ENCODE measurements around the gene PGGHG.

DNA sequence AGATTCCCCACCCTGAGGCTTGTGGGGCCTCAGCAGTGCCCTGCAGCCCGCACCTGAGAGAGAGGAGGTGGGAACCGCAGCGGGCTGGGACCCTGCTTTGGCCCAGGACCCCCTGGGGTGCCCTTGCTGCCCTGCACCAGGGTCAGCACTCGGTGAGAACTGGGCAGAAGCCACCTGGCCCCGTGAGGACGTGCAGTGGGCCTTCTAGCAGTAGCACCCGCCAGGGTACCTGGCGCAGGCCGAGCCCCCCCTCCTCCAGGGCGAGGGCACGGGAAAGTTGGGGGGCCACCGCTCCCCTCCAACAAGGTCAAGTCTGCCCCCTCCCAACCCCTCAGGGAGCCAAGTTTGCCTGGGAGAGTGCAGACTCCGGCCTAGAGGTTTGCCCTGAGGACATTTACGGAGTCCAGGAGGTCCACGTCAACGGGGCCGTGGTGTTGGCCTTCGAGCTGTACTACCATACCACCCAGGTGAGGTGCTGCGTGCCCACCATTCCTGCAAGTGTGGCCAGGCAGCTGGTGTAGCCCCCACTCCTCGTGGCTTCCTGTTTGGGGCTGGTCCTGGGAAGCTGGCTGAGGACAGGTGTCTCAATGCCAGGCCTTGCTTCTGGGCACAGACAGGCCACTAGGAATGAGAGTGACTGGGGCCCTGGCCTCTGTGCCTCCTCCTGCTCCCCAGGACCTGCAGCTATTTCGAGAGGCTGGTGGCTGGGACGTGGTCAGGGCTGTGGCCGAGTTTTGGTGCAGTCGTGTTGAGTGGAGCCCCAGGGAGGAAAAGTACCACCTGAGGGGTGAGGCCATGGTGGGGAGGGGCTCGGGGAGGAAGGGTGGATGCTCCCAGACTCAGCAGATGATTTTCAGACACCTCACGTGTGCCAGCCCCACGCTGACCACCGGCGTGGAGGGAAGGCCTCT is 3.5 kb downstream of the PGGHG start:
- TF ChIP-seq CTCF (optimal IDR thresholded peaks at IDR 0.05 in 1 of 3, IDR thresholded peaks at IDR 0.05 in 1 of 3, conservative IDR thresholded peaks at IDR 0.05 in 1 of 3; ENCODE audit: extremely low read depth in 1 of 3, insufficient read depth in 2 of 3, low read length in 3 of 3) (no peak), EZH2 (IDR thresholded peaks at IDR 0.05; ENCODE audit: low read length) (no peak)

Data from keratinocyte (primary cell).